Measurements from ENCODE around the gene CEP57L1.

DNA sequence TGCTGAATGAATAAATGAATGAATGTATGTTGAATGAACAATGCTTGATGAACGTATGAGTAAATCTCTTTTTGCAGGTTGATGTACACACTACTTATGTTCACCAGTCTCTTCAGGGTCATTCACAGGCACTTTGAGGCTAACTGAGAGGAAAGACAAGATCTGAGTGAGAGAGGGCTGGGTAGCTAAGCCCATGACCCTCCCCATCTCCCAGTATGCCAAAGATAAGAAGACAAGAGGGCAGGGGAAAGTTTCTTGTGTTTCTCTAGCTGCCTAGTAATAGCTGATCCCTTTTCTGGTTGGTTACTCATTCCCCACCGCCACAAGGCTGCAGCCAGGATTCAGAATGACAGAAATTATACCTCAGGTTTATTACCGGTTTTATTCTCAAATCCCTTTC lies 90.7 kb downstream of the CEP57L1 start:
- no peak for TF ChIP-seq CTCF (IDR thresholded peaks at IDR 0.05)
- TF ChIP-seq POLR2A (IDR thresholded peaks at IDR 0.05), result no peak

Data from lower leg skin (tissue), 3 donors.